ENCODE results near the gene AVP. TPM values are rescaled to one million over a fixed set of nuclear protein-coding genes. Genes with fewer than 3 reads are reported as not detected.

The AVP gene
- total RNA-seq, 1 experiment from 2014 or later, result not detected

DNA sequence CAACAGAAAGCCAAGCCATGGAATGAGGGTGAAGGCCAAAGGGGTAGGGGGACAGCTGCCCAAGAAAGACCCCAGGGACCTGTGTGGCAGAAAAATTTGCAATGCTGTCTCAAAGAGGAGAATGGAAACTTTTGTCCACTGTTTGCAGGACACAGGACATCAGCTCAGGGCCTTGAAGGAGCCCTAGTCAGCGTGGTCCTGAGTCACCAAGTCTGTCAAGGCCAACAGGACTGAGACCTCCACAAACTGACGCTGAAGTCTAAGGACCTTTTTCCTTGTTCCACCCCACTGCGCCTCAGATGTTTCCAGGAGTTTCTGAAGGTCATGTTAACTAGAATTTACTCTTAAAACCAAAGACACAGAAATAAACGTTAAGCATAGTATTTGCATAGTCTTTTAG is 31.8 kb upstream of the AVP start:
- TF ChIP-seq, protein P1, sequence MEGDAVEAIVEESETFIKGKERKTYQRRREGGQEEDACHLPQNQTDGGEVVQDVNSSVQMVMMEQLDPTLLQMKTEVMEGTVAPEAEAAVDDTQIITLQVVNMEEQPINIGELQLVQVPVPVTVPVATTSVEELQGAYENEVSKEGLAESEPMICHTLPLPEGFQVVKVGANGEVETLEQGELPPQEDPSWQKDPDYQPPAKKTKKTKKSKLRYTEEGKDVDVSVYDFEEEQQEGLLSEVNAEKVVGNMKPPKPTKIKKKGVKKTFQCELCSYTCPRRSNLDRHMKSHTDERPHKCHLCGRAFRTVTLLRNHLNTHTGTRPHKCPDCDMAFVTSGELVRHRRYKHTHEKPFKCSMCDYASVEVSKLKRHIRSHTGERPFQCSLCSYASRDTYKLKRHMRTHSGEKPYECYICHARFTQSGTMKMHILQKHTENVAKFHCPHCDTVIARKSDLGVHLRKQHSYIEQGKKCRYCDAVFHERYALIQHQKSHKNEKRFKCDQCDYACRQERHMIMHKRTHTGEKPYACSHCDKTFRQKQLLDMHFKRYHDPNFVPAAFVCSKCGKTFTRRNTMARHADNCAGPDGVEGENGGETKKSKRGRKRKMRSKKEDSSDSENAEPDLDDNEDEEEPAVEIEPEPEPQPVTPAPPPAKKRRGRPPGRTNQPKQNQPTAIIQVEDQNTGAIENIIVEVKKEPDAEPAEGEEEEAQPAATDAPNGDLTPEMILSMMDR (IDR thresholded peaks at IDR 0.05), result no peak
- TF ChIP-seq, protein P2, sequence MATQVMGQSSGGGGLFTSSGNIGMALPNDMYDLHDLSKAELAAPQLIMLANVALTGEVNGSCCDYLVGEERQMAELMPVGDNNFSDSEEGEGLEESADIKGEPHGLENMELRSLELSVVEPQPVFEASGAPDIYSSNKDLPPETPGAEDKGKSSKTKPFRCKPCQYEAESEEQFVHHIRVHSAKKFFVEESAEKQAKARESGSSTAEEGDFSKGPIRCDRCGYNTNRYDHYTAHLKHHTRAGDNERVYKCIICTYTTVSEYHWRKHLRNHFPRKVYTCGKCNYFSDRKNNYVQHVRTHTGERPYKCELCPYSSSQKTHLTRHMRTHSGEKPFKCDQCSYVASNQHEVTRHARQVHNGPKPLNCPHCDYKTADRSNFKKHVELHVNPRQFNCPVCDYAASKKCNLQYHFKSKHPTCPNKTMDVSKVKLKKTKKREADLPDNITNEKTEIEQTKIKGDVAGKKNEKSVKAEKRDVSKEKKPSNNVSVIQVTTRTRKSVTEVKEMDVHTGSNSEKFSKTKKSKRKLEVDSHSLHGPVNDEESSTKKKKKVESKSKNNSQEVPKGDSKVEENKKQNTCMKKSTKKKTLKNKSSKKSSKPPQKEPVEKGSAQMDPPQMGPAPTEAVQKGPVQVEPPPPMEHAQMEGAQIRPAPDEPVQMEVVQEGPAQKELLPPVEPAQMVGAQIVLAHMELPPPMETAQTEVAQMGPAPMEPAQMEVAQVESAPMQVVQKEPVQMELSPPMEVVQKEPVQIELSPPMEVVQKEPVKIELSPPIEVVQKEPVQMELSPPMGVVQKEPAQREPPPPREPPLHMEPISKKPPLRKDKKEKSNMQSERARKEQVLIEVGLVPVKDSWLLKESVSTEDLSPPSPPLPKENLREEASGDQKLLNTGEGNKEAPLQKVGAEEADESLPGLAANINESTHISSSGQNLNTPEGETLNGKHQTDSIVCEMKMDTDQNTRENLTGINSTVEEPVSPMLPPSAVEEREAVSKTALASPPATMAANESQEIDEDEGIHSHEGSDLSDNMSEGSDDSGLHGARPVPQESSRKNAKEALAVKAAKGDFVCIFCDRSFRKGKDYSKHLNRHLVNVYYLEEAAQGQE (IDR thresholded peaks at IDR 0.05; ENCODE audit: insufficient read depth in 1 of 2, low read depth in 2 of 2, low read length in 1 of 2), result no peak
- TF ChIP-seq SIN3A (IDR thresholded peaks at IDR 0.05; ENCODE audit: borderline replicate concordance, insufficient read depth, low read depth, low read length) (no peak), POLR2AphosphoS5 (IDR thresholded peaks at IDR 0.05; ENCODE audit: low read depth, low read length) (no peak), TCF7L2 (IDR thresholded peaks at IDR 0.05; ENCODE audit: low read depth, low read length) (no peak)
- Histone ChIP-seq H3K27me3 (ENCODE audit: control insufficient read depth, insufficient read depth, low read length) (no peaks in the 10 kb centered on the region), H3K9me3 (ENCODE audit: control insufficient read depth, insufficient read depth, low read depth, low read length) (no peaks in the 10 kb centered on the region), H3K27ac (ENCODE audit: low read length) (no peak overlapping the region), H3K4me3 (ENCODE audit: low read depth in 2 of 2, low read length in 2 of 2) (no peak overlapping the region), H3K36me3 (ENCODE audit: control insufficient read depth, insufficient read depth, low read length) (no peaks in the 10 kb centered on the region), H3K4me1 (ENCODE audit: control insufficient read depth, insufficient read depth, low read length) (no peaks in the 10 kb centered on the region; the same call in 1 of the 2 replicates)
- no TSS peak for BruUV-seq (replicated peaks)
- ATAC-seq (no peak), DNase-seq (ENCODE audit: low read depth, low spot score) (no peak)
- in situ Hi-C loops (cut with HindIII; ENCODE audit: low pct_unique_long_range_greater_than_20kb, low sequenced_read_pairs), result no loop called here
- CTCF ChIA-PET, result no interaction called here
- intact Hi-C loops (cut with micrococcal nuclease; ENCODE audit: unreplicated experiment), result loop anchor here (1.0 to 5.0 kb wide), 2 partner anchors 20 to 54 kb away; no protein-coding TSS in a partner anchor
- POLR2A ChIA-PET, result no interaction called here

GRCh38 chr20:3115190-3116107 is 30.9 kb upstream of the AVP start:
- in situ Hi-C loops (cut with HindIII; ENCODE audit: low pct_unique_long_range_greater_than_20kb, low sequenced_read_pairs) (no loop called here), intact Hi-C loops (cut with micrococcal nuclease; ENCODE audit: unreplicated experiment) (loop anchor here (1.0 to 5.0 kb wide), 2 partner anchors 19 to 53 kb away; no protein-coding TSS in a partner anchor)
- Histone ChIP-seq H3K4me1 (ENCODE audit: control insufficient read depth, insufficient read depth, low read length) (no peaks in the 10 kb centered on the region; the same call in 1 of the 2 replicates), H3K27me3 (ENCODE audit: control insufficient read depth, insufficient read depth, low read length) (no peaks in the 10 kb centered on the region), H3K27ac (ENCODE audit: low read length) (no peak overlapping the region), H3K9me3 (ENCODE audit: control insufficient read depth, insufficient read depth, low read depth, low read length) (no peaks in the 10 kb centered on the region), H3K4me3 (ENCODE audit: low read depth in 2 of 2, low read length in 2 of 2) (no peak overlapping the region), H3K36me3 (ENCODE audit: control insufficient read depth, insufficient read depth, low read length) (no peaks in the 10 kb centered on the region)
- ATAC-seq, result peak; percentile 70
- ChIA-PET CTCF (interaction anchor here (0.5 to 0.6 kb wide), 3 partner anchors 62 to 76 kb away, joined by 3 to 6 read pairs (median 4); no protein-coding TSS in a partner anchor), POLR2A (no interaction called here)
- no peak for DNase-seq (ENCODE audit: low read depth, low spot score)
- TF ChIP-seq, protein P1 (IDR thresholded peaks at IDR 0.05), result peak; percentile 91
- no peak for TF ChIP-seq SIN3A (IDR thresholded peaks at IDR 0.05; ENCODE audit: borderline replicate concordance, insufficient read depth, low read depth, low read length)
- TF ChIP-seq, protein P2 (IDR thresholded peaks at IDR 0.05; ENCODE audit: insufficient read depth in 1 of 2, low read depth in 2 of 2, low read length in 1 of 2), result no peak
- BruUV-seq (replicated peaks), result no TSS peak
